Kidney epithelial cell (primary cell): ENCODE data around the gene RASSF3. TPM values are rescaled to one million over a fixed set of nuclear protein-coding genes. Genes with fewer than 3 reads are reported as not detected.

Source experiments
- DNase-seq: peaks from one replicate; pipeline ENCODE4 v3.0.0-alpha.2; 2010; ENCODE audit warnings: low read depth
- H3K27me3 ChIP-seq: 2 replicates; pipeline ENCODE4 v1.6.0; 2011; ENCODE audit warnings: low read length; ENCODE audit not compliant: control insufficient read depth, insufficient read depth
- H3K36me3 ChIP-seq: 2 replicates; pipeline ENCODE4 v1.5.1; 2011; ENCODE audit warnings: low read length; ENCODE audit not compliant: control insufficient read depth, insufficient read depth
- H3K4me3 ChIP-seq: 2 replicates; pipeline ENCODE4 v1.5.1; 2011; ENCODE audit warnings: low read depth, mild to moderate bottlenecking, control low read depth, low read length
- CTCF ChIP-seq: IDR thresholded peaks from 2 replicates; pipeline ENCODE4 v1.5.1; 2011; ENCODE audit warnings: mild to moderate bottlenecking, moderate library complexity, low read length, control low read depth, inconsistent platforms; ENCODE audit not compliant: insufficient read depth, poor library complexity, severe bottlenecking
- total RNA-seq: library from RNA; depleted of rRNA; stranded (reverse); fragments of >200 nt; gene quantifications from 2 replicates; pipeline ENCODE4 v1.2.3, GENCODE V29; 2015

RASSF3 gene
- total RNA-seq, result 23.6 and 25.7 TPM in 2 replicates

GRCh38 chr12:64610079-64610659 is at the start of gene RASSF3:
TSS of gene RASSF3 (plus strand) at chr12:64610495. CDS start at chr12:64610633, 138 bp downstream.
- peak within 1 kb of the TSS; percentile 85 for H3K4me3 ChIP-seq
- TF ChIP-seq CTCF, result no peak
- no peak for DNase-seq
- no peaks in the 10 kb centered on the region for H3K27me3 ChIP-seq
- no peaks in the 10 kb centered on the region for H3K36me3 ChIP-seq

- DNase-seq, result no peak
- no peaks in the 10 kb centered on the region for H3K27me3 ChIP-seq
- H3K36me3 ChIP-seq, result no peaks in the 10 kb centered on the region
- TF ChIP-seq CTCF, result no peak
- no peak overlapping the region for H3K4me3 ChIP-seq
Observed at GRCh38 chr12:64561302-64562136, 48.8 kb upstream of the RASSF3 start.

GRCh38 chr12:64566122-64566521 is 44.2 kb upstream of the RASSF3 start:
- Histone ChIP-seq H3K36me3 (no peaks in the 10 kb centered on the region), H3K4me3 (no peak overlapping the region), H3K27me3 (no peaks in the 10 kb centered on the region)
- TF ChIP-seq CTCF, result no peak
- no peak for DNase-seq

GRCh38 chr12:64566831-64567517 is 43.3 kb upstream of the RASSF3 start:
- no peak for TF ChIP-seq CTCF
- H3K27me3 ChIP-seq, result no peaks in the 10 kb centered on the region
- no peak overlapping the region for H3K4me3 ChIP-seq
- no peak for DNase-seq
- no peaks in the 10 kb centered on the region for H3K36me3 ChIP-seq

- no peak for TF ChIP-seq CTCF
- H3K27me3 ChIP-seq, result no peaks in the 10 kb centered on the region
- no peak for DNase-seq
- H3K36me3 ChIP-seq, result no peaks in the 10 kb centered on the region
- H3K4me3 ChIP-seq, result no peak overlapping the region
Observed at GRCh38 chr12:64567570-64567969, 42.7 kb upstream of the RASSF3 start.
